MV-4-11 (cell line): ENCODE data around the gene BCAS3.
"Not testable (repeated sequence)": the region's sequence is repeated elsewhere in the genome, so short reads cannot be mapped to it uniquely, and the experiment has no call there.

Experiments
- DNase-seq: peaks from one replicate; lab custom pipeline; 2025; lab: John Stamatoyannopoulos, UW

BCAS3 gene

GRCh38 chr17:61422116-61422799, 744.6 kb downstream of the BCAS3 start:
- no peak for DNase-seq

- DNase-seq = no peak
Observed at GRCh38 chr17:61422869-61423268, 745.2 kb downstream of the BCAS3 start.

- DNase-seq = no peak
Observed at GRCh38 chr17:61423967-61424649, 746.5 kb downstream of the BCAS3 start.

- DNase-seq = no peak
Observed at GRCh38 chr17:61425682-61426481, 748.2 kb downstream of the BCAS3 start.

GRCh38 chr17:61426482-61427304, 749.0 kb downstream of the BCAS3 start:
- DNase-seq = no peak

GRCh38 chr17:61427567-61427966, 749.9 kb downstream of the BCAS3 start:
- DNase-seq = no peak

GRCh38 chr17:61429274-61429673, 751.6 kb downstream of the BCAS3 start:
- DNase-seq = no peak

- DNase-seq = not testable (repeated sequence)
Observed at GRCh38 chr17:61429831-61430230, 752.2 kb downstream of the BCAS3 start.

GRCh38 chr17:61431594-61432311, 754.1 kb downstream of the BCAS3 start:
- DNase-seq = no peak

GRCh38 chr17:61436273-61436672, 758.6 kb downstream of the BCAS3 start:
- DNase-seq = no peak

- no peak for DNase-seq
Observed at GRCh38 chr17:61436995-61437704, 759.5 kb downstream of the BCAS3 start.

GRCh38 chr17:61440697-61441096, 763.0 kb downstream of the BCAS3 start:
- no peak for DNase-seq

GRCh38 chr17:61441507-61441906, 763.9 kb downstream of the BCAS3 start:
- DNase-seq = not testable (repeated sequence)

- no peak for DNase-seq
Observed at GRCh38 chr17:61442136-61442775, 764.6 kb downstream of the BCAS3 start.
